Neural progenitor cell (in vitro differentiated cells): Measurements from ENCODE around the gene DNAH14. TPM values are rescaled to one million over a fixed set of nuclear protein-coding genes. Genes with fewer than 3 reads are reported as not detected.

ENCODE experiments used
- DNase-seq: peaks from one replicate; pipeline ENCODE4 v3.0.0-alpha.2; 2016; ENCODE audit warnings: low spot score
- H2AFZ ChIP-seq: fragments of 200-600 bp; sonication (generic); replicated peaks from 2 replicates; pipeline ENCODE4 v1.6.1; 2016; ENCODE audit warnings: antibody characterized with exemption
- H3F3A ChIP-seq: fragments of 200-600 bp; sonication (generic); 2 replicates; pipeline ENCODE4 v1.6.1; 2016; ENCODE audit warnings: antibody characterized with exemption, low read depth
- H3K27ac ChIP-seq: fragments of 200-600 bp; sonication (generic); 2 replicates; pipeline ENCODE4 v1.5.1; 2016; ENCODE audit warnings: mild to moderate bottlenecking
- H3K27me3 ChIP-seq: fragments of 200-600 bp; sonication (generic); 2 replicates; pipeline ENCODE4 v1.6.1; 2016; ENCODE audit warnings: mild to moderate bottlenecking, moderate library complexity
- H3K36me3 ChIP-seq: fragments of 200-600 bp; sonication (generic); 2 replicates; pipeline ENCODE4 v1.5.1; 2016
- H3K4me1 ChIP-seq: fragments of 200-600 bp; sonication (generic); 2 replicates; pipeline ENCODE4 v1.6.1; 2016; ENCODE audit warnings: mixed run types
- H3K4me2 ChIP-seq: fragments of 200-600 bp; sonication (generic); 2 replicates; pipeline ENCODE4 v1.6.1; 2016
- H3K4me3 ChIP-seq: fragments of 200-600 bp; sonication (generic); 2 replicates; pipeline ENCODE4 v1.5.1; 2016
- H3K79me2 ChIP-seq: fragments of 200-600 bp; sonication (generic); 2 replicates; pipeline ENCODE4 v1.6.1; 2016; ENCODE audit warnings: low read depth
- H3K9ac ChIP-seq: fragments of 200-600 bp; sonication (generic); 2 replicates; pipeline ENCODE4 v1.6.1; 2016
- H3K9me3 ChIP-seq: fragments of 200-600 bp; sonication (generic); 2 replicates; pipeline ENCODE4 v1.5.1; 2016; ENCODE audit warnings: low read depth
- H4K20me1 ChIP-seq: fragments of 200-600 bp; sonication (generic); 2 replicates; pipeline ENCODE4 v1.6.1; 2016; ENCODE audit warnings: low read depth
- H3K27ac Mint-ChIP-seq: 3 replicates; pipeline ENCODE4 v1.8.0; 2021; ENCODE audit warnings: mixed read lengths
- H3K27me3 Mint-ChIP-seq: 2 replicates; pipeline ENCODE4 v1.8.0; 2022; ENCODE audit warnings: low read depth, mild to moderate bottlenecking, inconsistent platforms, moderate library complexity, mixed read lengths; ENCODE audit not compliant: insufficient read depth
- H3K36me3 Mint-ChIP-seq: 3 replicates; pipeline ENCODE4 v1.8.0; 2021; ENCODE audit warnings: mixed read lengths
- H3K4me1 Mint-ChIP-seq: 3 replicates; pipeline ENCODE4 v1.8.0; 2021; ENCODE audit warnings: mixed read lengths
- H3K4me3 Mint-ChIP-seq: 3 replicates; pipeline ENCODE4 v1.8.0; 2021; ENCODE audit warnings: mild to moderate bottlenecking, moderate library complexity, mixed read lengths
- H3K9me3 Mint-ChIP-seq: 3 replicates; pipeline ENCODE4 v1.8.0; 2020; ENCODE audit warnings: mixed read lengths
- EZH2 ChIP-seq: fragments of 200-600 bp; sonication (generic); IDR thresholded peaks from 2 replicates; pipeline ENCODE4 v1.6.1; 2017; ENCODE audit warnings: antibody characterized with exemption, mild to moderate bottlenecking, moderate library complexity
- EZH2phosphoT487 ChIP-seq: fragments of 200-600 bp; sonication (generic); IDR thresholded peaks from 2 replicates; pipeline ENCODE4 v1.6.1; 2017; ENCODE audit warnings: antibody characterized with exemption
- total RNA-seq: library from RNA; depleted of rRNA; stranded (reverse); fragments of >200 nt; gene quantifications from 2 replicates; pipeline ENCODE4 v1.2.3, GENCODE V29; 2015; ENCODE audit warnings: low replicate concordance
- TF ChIP-seq, protein P1 (sequence below): fragments of 200-600 bp; sonication (generic); IDR thresholded peaks from 2 replicates; pipeline ENCODE4 v1.5.1; 2017; ENCODE audit warnings: antibody characterized with exemption, mild to moderate bottlenecking

The DNAH14 gene
- total RNA-seq, 1 donor from 2014 or later: 118 TPM

DNA sequence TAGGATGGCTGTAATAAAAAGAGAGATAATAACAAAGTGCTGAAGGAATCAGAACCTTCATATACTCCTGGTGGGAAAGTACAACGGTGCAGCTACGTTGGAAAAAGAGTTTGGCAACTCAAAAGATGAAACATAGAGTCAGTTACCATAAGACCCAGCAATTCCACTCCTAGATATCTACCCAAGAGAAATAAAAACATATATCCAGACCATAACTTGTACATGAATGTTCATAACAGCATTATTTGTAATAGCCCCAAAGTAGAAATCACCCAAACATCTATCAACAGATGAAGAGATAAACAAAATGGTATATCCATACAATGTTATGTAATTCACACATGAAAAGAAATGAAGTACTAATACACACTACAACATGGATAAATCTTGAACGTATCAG, 30.5 kb upstream of the DNAH14 start:
- no peak for TF ChIP-seq EZH2phosphoT487
- TF ChIP-seq EZH2: no peak
- TF ChIP-seq, protein P1, sequence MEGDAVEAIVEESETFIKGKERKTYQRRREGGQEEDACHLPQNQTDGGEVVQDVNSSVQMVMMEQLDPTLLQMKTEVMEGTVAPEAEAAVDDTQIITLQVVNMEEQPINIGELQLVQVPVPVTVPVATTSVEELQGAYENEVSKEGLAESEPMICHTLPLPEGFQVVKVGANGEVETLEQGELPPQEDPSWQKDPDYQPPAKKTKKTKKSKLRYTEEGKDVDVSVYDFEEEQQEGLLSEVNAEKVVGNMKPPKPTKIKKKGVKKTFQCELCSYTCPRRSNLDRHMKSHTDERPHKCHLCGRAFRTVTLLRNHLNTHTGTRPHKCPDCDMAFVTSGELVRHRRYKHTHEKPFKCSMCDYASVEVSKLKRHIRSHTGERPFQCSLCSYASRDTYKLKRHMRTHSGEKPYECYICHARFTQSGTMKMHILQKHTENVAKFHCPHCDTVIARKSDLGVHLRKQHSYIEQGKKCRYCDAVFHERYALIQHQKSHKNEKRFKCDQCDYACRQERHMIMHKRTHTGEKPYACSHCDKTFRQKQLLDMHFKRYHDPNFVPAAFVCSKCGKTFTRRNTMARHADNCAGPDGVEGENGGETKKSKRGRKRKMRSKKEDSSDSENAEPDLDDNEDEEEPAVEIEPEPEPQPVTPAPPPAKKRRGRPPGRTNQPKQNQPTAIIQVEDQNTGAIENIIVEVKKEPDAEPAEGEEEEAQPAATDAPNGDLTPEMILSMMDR: no peak
- Histone ChIP-seq H3K79me2 (no peaks in the 10 kb centered on the region), H3K9ac (no peak overlapping the region), H4K20me1 (no peaks in the 10 kb centered on the region), H3F3A (no peaks in the 10 kb centered on the region), H3K4me1 (no peaks in the 10 kb centered on the region), H3K4me3 (no peak overlapping the region), H3K36me3 (no peaks in the 10 kb centered on the region), H3K27me3 (no peaks in the 10 kb centered on the region), H3K27ac (no peak overlapping the region), H3K9me3 (no peaks in the 10 kb centered on the region), H2AFZ (no peak overlapping the region), H3K4me2 (no peak overlapping the region)
- DNase-seq: no peak
- Mint-ChIP-seq H3K4me3 (no peak overlapping the region), H3K4me1 (peaks cover 14% of the 10 kb centered on the region), H3K9me3 (no peaks in the 10 kb centered on the region), H3K27me3 (no peaks in the 10 kb centered on the region), H3K27ac (no peak overlapping the region), H3K36me3 (no peaks in the 10 kb centered on the region)

DNA sequence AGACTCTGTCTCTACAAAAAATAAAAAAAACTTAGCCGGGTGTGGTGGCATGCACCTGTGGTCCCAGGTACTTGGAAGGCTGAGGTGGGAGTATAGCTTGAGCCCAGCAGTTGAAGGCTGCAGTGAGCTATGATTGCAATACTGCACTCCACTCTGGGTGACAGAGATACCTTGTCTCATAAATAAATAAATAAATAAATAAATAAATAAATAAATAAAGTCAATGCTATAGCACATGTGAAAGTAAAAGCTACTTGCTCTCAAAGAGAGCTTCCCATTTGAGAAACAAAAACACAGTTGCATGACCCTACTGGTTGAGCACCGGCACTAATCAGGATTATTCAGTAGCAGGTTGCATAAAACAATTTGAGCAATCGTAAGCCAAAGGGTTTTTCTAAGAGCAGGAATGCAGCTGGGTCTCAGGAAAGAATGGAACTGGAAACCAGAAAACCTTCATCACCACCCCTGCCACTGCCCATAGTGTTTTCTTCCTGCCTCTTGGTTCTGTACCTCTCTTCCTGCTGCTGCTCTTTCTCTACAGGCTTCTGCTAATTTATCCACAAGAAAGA, 29.3 kb upstream of the DNAH14 start:
- Histone ChIP-seq H3K27me3 (no peaks in the 10 kb centered on the region), H3K27ac (no peak overlapping the region), H2AFZ (no peak overlapping the region), H4K20me1 (no peaks in the 10 kb centered on the region), H3K9me3 (no peaks in the 10 kb centered on the region), H3K79me2 (no peaks in the 10 kb centered on the region), H3K36me3 (no peaks in the 10 kb centered on the region), H3K9ac (no peak overlapping the region), H3K4me3 (no peak overlapping the region), H3F3A (no peaks in the 10 kb centered on the region), H3K4me1 (no peaks in the 10 kb centered on the region), H3K4me2 (no peak overlapping the region)
- DNase-seq: no peak
- H3K4me1 Mint-ChIP-seq: peaks cover 14% of the 10 kb centered on the region
- no peak overlapping the region for H3K4me3 Mint-ChIP-seq
- H3K27me3 Mint-ChIP-seq: no peaks in the 10 kb centered on the region
- H3K9me3 Mint-ChIP-seq: no peaks in the 10 kb centered on the region
- no peaks in the 10 kb centered on the region for H3K36me3 Mint-ChIP-seq
- no peak overlapping the region for H3K27ac Mint-ChIP-seq
- TF ChIP-seq EZH2phosphoT487 (no peak), EZH2 (no peak)
- TF ChIP-seq, protein P1: no peak

DNA sequence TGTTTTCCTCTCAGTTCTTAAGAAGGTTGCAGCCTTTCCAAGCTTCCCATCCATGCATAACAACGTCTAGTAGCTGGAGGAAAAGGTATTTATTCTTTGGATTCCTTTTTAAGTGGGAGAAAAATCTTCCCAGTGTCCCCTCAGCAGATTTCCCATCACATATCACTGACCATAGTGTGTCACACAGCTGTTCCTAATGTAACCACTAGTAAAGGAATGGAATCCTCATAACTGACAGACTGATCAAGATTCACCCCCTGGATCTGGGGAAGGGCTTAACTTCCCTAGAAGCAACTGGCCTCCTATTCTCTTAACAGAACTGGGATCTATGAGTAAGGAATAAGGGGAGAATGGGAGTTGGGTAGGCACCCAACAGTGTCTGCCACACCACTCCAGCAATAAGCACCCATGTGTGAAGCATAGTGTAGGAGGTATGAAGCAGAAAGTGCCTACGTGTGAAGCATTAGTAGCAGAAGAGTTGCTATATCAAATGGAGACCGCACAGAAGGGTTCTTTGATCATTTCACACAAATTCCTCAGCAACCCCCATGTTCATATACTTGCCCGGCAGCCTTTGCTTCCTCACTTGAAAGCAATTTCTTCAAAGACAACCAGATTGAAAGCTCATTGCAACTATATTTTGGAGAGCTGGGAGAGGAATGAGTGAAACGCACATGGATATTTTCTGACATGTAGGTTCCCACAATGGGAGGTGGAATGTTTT, 28.2 kb upstream of the DNAH14 start:
- H2AFZ ChIP-seq: peak overlapping the region; percentile 24
- H3K36me3 ChIP-seq: no peaks in the 10 kb centered on the region
- H3K79me2 ChIP-seq: no peaks in the 10 kb centered on the region
- H3K9me3 ChIP-seq: no peaks in the 10 kb centered on the region
- H3K9ac ChIP-seq: no peak overlapping the region
- H3K4me1 ChIP-seq: no peaks in the 10 kb centered on the region
- no peaks in the 10 kb centered on the region for H3K9me3 Mint-ChIP-seq
- no peaks in the 10 kb centered on the region for H3K27me3 ChIP-seq
- H3K27ac ChIP-seq: no peak overlapping the region
- H3K4me2 ChIP-seq: no peak overlapping the region
- no peak overlapping the region for H3K27ac Mint-ChIP-seq
- peaks cover 14% of the 10 kb centered on the region for H3K4me1 Mint-ChIP-seq
- H3K27me3 Mint-ChIP-seq: no peaks in the 10 kb centered on the region
- no peaks in the 10 kb centered on the region for H3K36me3 Mint-ChIP-seq
- no peaks in the 10 kb centered on the region for H3F3A ChIP-seq
- DNase-seq: no peak
- TF ChIP-seq EZH2 (no peak), EZH2phosphoT487 (no peak)
- TF ChIP-seq, protein P1: no peak
- no peak overlapping the region for H3K4me3 Mint-ChIP-seq
- H3K4me3 ChIP-seq: no peak overlapping the region
- H4K20me1 ChIP-seq: no peaks in the 10 kb centered on the region
